ENCODE results near the gene PGK1. TPM values are rescaled to one million over a fixed set of nuclear protein-coding genes. Genes with fewer than 3 reads are reported as not detected.

PGK1 gene
- total RNA-seq, 1 experiment from 2014 or later = 607 TPM

DNA sequence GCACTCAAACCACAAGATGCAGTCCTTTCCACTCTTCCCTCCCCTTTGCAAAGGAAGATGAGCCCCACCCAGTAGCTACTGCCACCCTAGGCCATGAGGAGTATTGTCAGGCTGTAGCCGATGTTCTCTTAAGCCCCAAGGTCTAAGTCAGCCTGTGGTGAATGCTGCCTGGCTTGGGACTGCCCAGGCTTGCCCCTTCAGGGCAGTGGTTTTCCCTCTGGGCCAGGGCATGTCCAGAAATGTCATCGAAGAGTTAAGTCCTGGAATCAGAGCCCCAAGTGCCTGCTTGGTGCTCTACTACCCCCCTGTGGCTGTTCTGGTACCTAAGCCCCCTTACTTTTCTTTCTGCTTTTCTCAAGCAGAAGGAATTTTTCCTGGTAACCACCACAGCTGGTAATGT, 11.8 kb upstream of the PGK1 start (continued):
- TF ChIP-seq, protein P1, sequence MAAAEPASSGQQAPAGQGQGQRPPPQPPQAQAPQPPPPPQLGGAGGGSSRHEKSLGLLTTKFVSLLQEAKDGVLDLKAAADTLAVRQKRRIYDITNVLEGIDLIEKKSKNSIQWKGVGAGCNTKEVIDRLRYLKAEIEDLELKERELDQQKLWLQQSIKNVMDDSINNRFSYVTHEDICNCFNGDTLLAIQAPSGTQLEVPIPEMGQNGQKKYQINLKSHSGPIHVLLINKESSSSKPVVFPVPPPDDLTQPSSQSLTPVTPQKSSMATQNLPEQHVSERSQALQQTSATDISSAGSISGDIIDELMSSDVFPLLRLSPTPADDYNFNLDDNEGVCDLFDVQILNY (CRISPR knock-in tag; IDR thresholded peaks at IDR 0.05) = no peak
- TF ChIP-seq TP53 (CRISPR knock-in tag; IDR thresholded peaks at IDR 0.05) = no peak
- TF ChIP-seq GABPB1 (CRISPR knock-in tag; IDR thresholded peaks at IDR 0.05) = no peak

DNA sequence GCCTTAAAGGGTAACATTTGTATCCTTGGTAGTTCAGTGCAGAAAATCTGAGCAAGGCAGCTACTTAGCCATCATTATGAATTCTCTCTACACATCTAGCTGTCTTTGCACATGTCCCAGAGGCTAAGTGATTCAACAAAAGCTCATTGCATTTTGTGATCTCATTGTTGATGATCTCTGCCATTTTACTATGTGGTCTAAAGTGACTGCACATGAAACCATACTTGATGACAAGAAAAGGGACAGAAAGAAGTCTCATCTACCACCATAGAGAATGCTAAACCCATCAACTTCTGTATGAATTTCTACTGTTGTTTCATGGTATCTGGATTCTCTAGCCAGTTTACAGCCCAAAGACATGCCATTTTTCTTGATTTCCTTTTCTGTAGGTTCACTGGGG, 5.9 kb upstream of the PGK1 start:
- peaks cover 12% of the 10 kb centered on the region for H3K4me1 Mint-ChIP-seq
- H3K36me3 Mint-ChIP-seq = no peaks in the 10 kb centered on the region
- POLR2A ChIA-PET = no interaction called here
- no peak for DNase-seq (ENCODE audit: low spot score)
- TF ChIP-seq, protein P2, sequence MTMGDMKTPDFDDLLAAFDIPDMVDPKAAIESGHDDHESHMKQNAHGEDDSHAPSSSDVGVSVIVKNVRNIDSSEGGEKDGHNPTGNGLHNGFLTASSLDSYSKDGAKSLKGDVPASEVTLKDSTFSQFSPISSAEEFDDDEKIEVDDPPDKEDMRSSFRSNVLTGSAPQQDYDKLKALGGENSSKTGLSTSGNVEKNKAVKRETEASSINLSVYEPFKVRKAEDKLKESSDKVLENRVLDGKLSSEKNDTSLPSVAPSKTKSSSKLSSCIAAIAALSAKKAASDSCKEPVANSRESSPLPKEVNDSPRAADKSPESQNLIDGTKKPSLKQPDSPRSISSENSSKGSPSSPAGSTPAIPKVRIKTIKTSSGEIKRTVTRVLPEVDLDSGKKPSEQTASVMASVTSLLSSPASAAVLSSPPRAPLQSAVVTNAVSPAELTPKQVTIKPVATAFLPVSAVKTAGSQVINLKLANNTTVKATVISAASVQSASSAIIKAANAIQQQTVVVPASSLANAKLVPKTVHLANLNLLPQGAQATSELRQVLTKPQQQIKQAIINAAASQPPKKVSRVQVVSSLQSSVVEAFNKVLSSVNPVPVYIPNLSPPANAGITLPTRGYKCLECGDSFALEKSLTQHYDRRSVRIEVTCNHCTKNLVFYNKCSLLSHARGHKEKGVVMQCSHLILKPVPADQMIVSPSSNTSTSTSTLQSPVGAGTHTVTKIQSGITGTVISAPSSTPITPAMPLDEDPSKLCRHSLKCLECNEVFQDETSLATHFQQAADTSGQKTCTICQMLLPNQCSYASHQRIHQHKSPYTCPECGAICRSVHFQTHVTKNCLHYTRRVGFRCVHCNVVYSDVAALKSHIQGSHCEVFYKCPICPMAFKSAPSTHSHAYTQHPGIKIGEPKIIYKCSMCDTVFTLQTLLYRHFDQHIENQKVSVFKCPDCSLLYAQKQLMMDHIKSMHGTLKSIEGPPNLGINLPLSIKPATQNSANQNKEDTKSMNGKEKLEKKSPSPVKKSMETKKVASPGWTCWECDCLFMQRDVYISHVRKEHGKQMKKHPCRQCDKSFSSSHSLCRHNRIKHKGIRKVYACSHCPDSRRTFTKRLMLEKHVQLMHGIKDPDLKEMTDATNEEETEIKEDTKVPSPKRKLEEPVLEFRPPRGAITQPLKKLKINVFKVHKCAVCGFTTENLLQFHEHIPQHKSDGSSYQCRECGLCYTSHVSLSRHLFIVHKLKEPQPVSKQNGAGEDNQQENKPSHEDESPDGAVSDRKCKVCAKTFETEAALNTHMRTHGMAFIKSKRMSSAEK (CRISPR knock-in tag; IDR thresholded peaks at IDR 0.05; ENCODE audit: borderline replicate concordance) = no peak
- TF ChIP-seq, protein P3, sequence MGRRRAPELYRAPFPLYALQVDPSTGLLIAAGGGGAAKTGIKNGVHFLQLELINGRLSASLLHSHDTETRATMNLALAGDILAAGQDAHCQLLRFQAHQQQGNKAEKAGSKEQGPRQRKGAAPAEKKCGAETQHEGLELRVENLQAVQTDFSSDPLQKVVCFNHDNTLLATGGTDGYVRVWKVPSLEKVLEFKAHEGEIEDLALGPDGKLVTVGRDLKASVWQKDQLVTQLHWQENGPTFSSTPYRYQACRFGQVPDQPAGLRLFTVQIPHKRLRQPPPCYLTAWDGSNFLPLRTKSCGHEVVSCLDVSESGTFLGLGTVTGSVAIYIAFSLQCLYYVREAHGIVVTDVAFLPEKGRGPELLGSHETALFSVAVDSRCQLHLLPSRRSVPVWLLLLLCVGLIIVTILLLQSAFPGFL (CRISPR knock-in tag; IDR thresholded peaks at IDR 0.05; ENCODE audit: borderline replicate concordance) = no peak
- TF ChIP-seq, protein P4, sequence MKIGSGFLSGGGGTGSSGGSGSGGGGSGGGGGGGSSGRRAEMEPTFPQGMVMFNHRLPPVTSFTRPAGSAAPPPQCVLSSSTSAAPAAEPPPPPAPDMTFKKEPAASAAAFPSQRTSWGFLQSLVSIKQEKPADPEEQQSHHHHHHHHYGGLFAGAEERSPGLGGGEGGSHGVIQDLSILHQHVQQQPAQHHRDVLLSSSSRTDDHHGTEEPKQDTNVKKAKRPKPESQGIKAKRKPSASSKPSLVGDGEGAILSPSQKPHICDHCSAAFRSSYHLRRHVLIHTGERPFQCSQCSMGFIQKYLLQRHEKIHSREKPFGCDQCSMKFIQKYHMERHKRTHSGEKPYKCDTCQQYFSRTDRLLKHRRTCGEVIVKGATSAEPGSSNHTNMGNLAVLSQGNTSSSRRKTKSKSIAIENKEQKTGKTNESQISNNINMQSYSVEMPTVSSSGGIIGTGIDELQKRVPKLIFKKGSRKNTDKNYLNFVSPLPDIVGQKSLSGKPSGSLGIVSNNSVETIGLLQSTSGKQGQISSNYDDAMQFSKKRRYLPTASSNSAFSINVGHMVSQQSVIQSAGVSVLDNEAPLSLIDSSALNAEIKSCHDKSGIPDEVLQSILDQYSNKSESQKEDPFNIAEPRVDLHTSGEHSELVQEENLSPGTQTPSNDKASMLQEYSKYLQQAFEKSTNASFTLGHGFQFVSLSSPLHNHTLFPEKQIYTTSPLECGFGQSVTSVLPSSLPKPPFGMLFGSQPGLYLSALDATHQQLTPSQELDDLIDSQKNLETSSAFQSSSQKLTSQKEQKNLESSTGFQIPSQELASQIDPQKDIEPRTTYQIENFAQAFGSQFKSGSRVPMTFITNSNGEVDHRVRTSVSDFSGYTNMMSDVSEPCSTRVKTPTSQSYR (CRISPR knock-in tag; IDR thresholded peaks at IDR 0.05) = no peak
- TF ChIP-seq ATF1 (CRISPR knock-in tag; IDR thresholded peaks at IDR 0.05) (no peak), OVOL2 (CRISPR knock-in tag; IDR thresholded peaks at IDR 0.05; ENCODE audit: borderline replicate concordance) (no peak), GABPB1 (CRISPR knock-in tag; IDR thresholded peaks at IDR 0.05) (no peak), FOXJ3 (CRISPR knock-in tag; IDR thresholded peaks at IDR 0.05; ENCODE audit: borderline replicate concordance) (no peak), RELA (CRISPR knock-in tag; IDR thresholded peaks at IDR 0.05; ENCODE audit: borderline replicate concordance) (no peak), ZNF317 (CRISPR knock-in tag; IDR thresholded peaks at IDR 0.05; ENCODE audit: borderline replicate concordance, low read depth) (no peak), NR3C1 (CRISPR knock-in tag; conservative IDR thresholded peaks at IDR 0.05; ENCODE audit: low read depth) (no peak), ZNF263 (CRISPR knock-in tag; IDR thresholded peaks at IDR 0.05; ENCODE audit: low read depth) (no peak)
- TF ChIP-seq, protein P5, sequence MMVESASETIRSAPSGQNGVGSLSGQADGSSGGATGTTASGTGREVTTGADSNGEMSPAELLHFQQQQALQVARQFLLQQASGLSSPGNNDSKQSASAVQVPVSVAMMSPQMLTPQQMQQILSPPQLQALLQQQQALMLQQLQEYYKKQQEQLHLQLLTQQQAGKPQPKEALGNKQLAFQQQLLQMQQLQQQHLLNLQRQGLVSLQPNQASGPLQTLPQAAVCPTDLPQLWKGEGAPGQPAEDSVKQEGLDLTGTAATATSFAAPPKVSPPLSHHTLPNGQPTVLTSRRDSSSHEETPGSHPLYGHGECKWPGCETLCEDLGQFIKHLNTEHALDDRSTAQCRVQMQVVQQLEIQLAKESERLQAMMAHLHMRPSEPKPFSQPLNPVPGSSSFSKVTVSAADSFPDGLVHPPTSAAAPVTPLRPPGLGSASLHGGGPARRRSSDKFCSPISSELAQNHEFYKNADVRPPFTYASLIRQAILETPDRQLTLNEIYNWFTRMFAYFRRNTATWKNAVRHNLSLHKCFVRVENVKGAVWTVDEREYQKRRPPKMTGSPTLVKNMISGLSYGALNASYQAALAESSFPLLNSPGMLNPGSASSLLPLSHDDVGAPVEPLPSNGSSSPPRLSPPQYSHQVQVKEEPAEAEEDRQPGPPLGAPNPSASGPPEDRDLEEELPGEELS (CRISPR knock-in tag; IDR thresholded peaks at IDR 0.05) = no peak
- TF ChIP-seq, protein P6, sequence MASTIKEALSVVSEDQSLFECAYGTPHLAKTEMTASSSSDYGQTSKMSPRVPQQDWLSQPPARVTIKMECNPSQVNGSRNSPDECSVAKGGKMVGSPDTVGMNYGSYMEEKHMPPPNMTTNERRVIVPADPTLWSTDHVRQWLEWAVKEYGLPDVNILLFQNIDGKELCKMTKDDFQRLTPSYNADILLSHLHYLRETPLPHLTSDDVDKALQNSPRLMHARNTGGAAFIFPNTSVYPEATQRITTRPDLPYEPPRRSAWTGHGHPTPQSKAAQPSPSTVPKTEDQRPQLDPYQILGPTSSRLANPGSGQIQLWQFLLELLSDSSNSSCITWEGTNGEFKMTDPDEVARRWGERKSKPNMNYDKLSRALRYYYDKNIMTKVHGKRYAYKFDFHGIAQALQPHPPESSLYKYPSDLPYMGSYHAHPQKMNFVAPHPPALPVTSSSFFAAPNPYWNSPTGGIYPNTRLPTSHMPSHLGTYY (CRISPR knock-in tag; IDR thresholded peaks at IDR 0.05) = no peak
- TF ChIP-seq, protein P7, sequence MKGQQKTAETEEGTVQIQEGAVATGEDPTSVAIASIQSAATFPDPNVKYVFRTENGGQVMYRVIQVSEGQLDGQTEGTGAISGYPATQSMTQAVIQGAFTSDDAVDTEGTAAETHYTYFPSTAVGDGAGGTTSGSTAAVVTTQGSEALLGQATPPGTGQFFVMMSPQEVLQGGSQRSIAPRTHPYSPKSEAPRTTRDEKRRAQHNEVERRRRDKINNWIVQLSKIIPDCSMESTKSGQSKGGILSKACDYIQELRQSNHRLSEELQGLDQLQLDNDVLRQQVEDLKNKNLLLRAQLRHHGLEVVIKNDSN (CRISPR knock-in tag; IDR thresholded peaks at IDR 0.05) = no peak
- TF ChIP-seq, protein P8, sequence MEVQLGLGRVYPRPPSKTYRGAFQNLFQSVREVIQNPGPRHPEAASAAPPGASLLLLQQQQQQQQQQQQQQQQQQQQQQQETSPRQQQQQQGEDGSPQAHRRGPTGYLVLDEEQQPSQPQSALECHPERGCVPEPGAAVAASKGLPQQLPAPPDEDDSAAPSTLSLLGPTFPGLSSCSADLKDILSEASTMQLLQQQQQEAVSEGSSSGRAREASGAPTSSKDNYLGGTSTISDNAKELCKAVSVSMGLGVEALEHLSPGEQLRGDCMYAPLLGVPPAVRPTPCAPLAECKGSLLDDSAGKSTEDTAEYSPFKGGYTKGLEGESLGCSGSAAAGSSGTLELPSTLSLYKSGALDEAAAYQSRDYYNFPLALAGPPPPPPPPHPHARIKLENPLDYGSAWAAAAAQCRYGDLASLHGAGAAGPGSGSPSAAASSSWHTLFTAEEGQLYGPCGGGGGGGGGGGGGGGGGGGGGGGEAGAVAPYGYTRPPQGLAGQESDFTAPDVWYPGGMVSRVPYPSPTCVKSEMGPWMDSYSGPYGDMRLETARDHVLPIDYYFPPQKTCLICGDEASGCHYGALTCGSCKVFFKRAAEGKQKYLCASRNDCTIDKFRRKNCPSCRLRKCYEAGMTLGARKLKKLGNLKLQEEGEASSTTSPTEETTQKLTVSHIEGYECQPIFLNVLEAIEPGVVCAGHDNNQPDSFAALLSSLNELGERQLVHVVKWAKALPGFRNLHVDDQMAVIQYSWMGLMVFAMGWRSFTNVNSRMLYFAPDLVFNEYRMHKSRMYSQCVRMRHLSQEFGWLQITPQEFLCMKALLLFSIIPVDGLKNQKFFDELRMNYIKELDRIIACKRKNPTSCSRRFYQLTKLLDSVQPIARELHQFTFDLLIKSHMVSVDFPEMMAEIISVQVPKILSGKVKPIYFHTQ (CRISPR knock-in tag; IDR thresholded peaks at IDR 0.05) = no peak
- 0 out of 2 replicates have a peak, but pooled peaks cover 4% of the 10 kb centered on the region for H3K27me3 Mint-ChIP-seq (ENCODE audit: low read depth)
- no peak for ATAC-seq
- no peak overlapping the region for H3K4me3 Mint-ChIP-seq
- H3K9me3 Mint-ChIP-seq = no peaks in the 10 kb centered on the region
- H3K27ac Mint-ChIP-seq = no peak overlapping the region
- CTCF ChIA-PET = no interaction called here

Measured in WTC11 (cell line).